ENCODE measurements around the gene KRT4. TPM values are rescaled to one million over a fixed set of nuclear protein-coding genes. Genes with fewer than 3 reads are reported as not detected.
"Not testable (repeated sequence)": the region's sequence is repeated elsewhere in the genome, so short reads cannot be mapped to it uniquely, and the experiment has no call there.

KRT4 gene
- polyA plus RNA-seq, 2 of the 4 experiments (the other 2 are of a cell fraction) = 2.1 to 12.8 TPM

- no peak for DNase-seq (ENCODE audit: low read depth in 1 of 2, low spot score in 1 of 2)
- Histone ChIP-seq H3K4me1 (no peaks in the 10 kb centered on the region), H3K4me3 (no peak overlapping the region), H3K9me3 (no peaks in the 10 kb centered on the region), H3K4me2 (no peak overlapping the region), H3K27ac (no peak overlapping the region)
- ATAC-seq = no peak
- no peak for FAIRE-seq
- TF ChIP-seq EP300 (IDR thresholded peaks at IDR 0.05) = no peak
- no peak for TF ChIP-seq CBX8 (IDR thresholded peaks at IDR 0.05)
- no peak for TF ChIP-seq RNF2 (IDR thresholded peaks at IDR 0.05; ENCODE audit: borderline replicate concordance, low read depth)
- TF ChIP-seq ZC3H11A (IDR thresholded peaks at IDR 0.05) = no peak
- TF ChIP-seq KDM1A (IDR thresholded peaks at IDR 0.05; ENCODE audit: low read depth) = no peak
- TF ChIP-seq CTCF (IDR thresholded peaks at IDR 0.05) = no peak
- TF ChIP-seq RCOR1 (IDR thresholded peaks at IDR 0.05; ENCODE audit: low read depth, low read length) = no peak
- no peak for TF ChIP-seq PHF8 (IDR thresholded peaks at IDR 0.05; ENCODE audit: borderline replicate concordance, low read depth)
- TF ChIP-seq CHD2 (IDR thresholded peaks at IDR 0.05; ENCODE audit: low read length, partially characterized antibody) = no peak
- TF ChIP-seq HOXA7 (CRISPR knock-in tag; IDR thresholded peaks at IDR 0.05) = no peak
- no peak for TF ChIP-seq HDAC2 (IDR thresholded peaks at IDR 0.05)
- TF ChIP-seq GATA3 (IDR thresholded peaks at IDR 0.05; ENCODE audit: borderline replicate concordance) = no peak
- TF ChIP-seq, protein P1, sequence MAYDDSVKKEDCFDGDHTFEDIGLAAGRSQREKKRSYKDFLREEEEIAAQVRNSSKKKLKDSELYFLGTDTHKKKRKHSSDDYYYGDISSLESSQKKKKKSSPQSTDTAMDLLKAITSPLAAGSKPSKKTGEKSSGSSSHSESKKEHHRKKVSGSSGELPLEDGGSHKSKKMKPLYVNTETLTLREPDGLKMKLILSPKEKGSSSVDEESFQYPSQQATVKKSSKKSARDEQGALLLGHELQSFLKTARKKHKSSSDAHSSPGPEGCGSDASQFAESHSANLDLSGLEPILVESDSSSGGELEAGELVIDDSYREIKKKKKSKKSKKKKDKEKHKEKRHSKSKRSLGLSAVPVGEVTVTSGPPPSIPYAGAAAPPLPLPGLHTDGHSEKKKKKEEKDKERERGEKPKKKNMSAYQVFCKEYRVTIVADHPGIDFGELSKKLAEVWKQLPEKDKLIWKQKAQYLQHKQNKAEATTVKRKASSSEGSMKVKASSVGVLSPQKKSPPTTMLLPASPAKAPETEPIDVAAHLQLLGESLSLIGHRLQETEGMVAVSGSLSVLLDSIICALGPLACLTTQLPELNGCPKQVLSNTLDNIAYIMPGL (CRISPR knock-in tag; IDR thresholded peaks at IDR 0.05; ENCODE audit: borderline replicate concordance) = no peak
- no peak for TF ChIP-seq SMC3 (IDR thresholded peaks at IDR 0.05)
- TF ChIP-seq EHMT2 (IDR thresholded peaks at IDR 0.05; ENCODE audit: low read depth) = no peak
- TF ChIP-seq FOSL2 (IDR thresholded peaks at IDR 0.05) = no peak
- no peak for TF ChIP-seq FOSL2 (CRISPR knock-in tag; IDR thresholded peaks at IDR 0.05)
- TF ChIP-seq RARB (CRISPR knock-in tag; IDR thresholded peaks at IDR 0.05) = no peak
- no peak for TF ChIP-seq CBX2 (IDR thresholded peaks at IDR 0.05; ENCODE audit: borderline replicate concordance, low read depth)
- WGBS (ENCODE audit: missing lambda C conversion rate) = 53% methylated on average over 2 of the region's 2 CpGs
- CTCF ChIA-PET = no interaction called here
- POLR2A ChIA-PET = no interaction called here
These were observed 52.1 kb downstream of the KRT4 start for GRCh38 chr12:52761802-52762201.

- H3K27ac ChIP-seq; POLR2A ChIA-PET; H3K9me3 ChIP-seq; FAIRE-seq; ATAC-seq; DNase-seq (ENCODE audit: low read depth in 1 of 2, low spot score in 1 of 2); CTCF ChIA-PET; H3K4me1 ChIP-seq; H3K4me3 ChIP-seq; H3K4me2 ChIP-seq: not testable (repeated sequence)
- whole genome bisulfite sequencing (ENCODE audit: missing lambda C conversion rate) = 62% methylated on average over 8 of the region's 8 CpGs
These were observed 52.7 kb downstream of the KRT4 start for GRCh38 chr12:52761218-52761617.

DNA sequence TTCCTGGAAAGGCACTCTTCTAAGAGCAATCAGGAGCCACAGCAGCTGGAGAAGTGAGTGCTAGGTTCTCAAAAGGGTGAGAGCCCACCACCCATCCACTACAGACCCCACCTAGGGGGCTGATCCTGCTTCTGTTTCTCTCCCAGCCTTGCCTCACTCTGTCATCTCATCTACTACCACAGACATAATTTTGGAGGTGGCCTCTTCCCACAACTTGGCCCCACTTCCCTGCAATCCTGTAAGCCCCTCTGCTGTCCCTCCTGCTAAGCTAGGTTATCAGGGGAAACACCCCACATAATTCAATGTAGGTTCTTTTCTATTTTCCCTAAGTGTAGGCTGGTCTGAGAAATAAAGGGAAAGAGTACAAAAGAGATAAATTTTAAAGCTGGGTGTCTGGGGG, 53.3 kb downstream of the KRT4 start:
- no peak for TF ChIP-seq FOXS1 (CRISPR knock-in tag; IDR thresholded peaks at IDR 0.05)
- TF ChIP-seq KDM1A (IDR thresholded peaks at IDR 0.05; ENCODE audit: low read depth) = no peak
- TF ChIP-seq EP300 (IDR thresholded peaks at IDR 0.05) = no peak
- no peak for TF ChIP-seq JUNB (IDR thresholded peaks at IDR 0.05)
- TF ChIP-seq E2F6 (IDR thresholded peaks at IDR 0.05; ENCODE audit: borderline replicate concordance, low read depth) = no peak
- no peak for TF ChIP-seq POLR2AphosphoS2 (conservative IDR thresholded peaks at IDR 0.05; ENCODE audit: low read length)
- no peak for TF ChIP-seq FOSL2 (IDR thresholded peaks at IDR 0.05)
- no peak for TF ChIP-seq FOSL2 (CRISPR knock-in tag; IDR thresholded peaks at IDR 0.05)
- no peak for TF ChIP-seq JUN (IDR thresholded peaks at IDR 0.05)
- no peak for TF ChIP-seq MYC (IDR thresholded peaks at IDR 0.05; ENCODE audit: borderline replicate concordance, low read length)
- no peak overlapping the region for H3K4me3 ChIP-seq
- DNase-seq (ENCODE audit: low read depth in 1 of 2, low spot score in 1 of 2) = no peak
- no peak for ATAC-seq
- POLR2A ChIA-PET = no interaction called here
- CTCF ChIA-PET = no interaction called here
- no peaks in the 10 kb centered on the region for H3K4me1 ChIP-seq
- H3K9me3 ChIP-seq = no peaks in the 10 kb centered on the region
- FAIRE-seq = no peak
- H3K4me2 ChIP-seq = no peak overlapping the region
- no peak overlapping the region for H3K27ac ChIP-seq

All from A549 (cell line).